Pons (tissue), 1 donor: ENCODE data around the gene SMURF2.
"Not testable (repeated sequence)": the region's sequence is repeated elsewhere in the genome, so short reads cannot be mapped to it uniquely, and the experiment has no call there.

Experiments
- DNase-seq: peaks from one replicate; pipeline ENCODE4 v3.0.0-alpha.2; 2016; ENCODE audit warnings: low spot score

SMURF2 gene

GRCh38 chr17:64630309-64631223, 31.5 kb downstream of the SMURF2 start:
- no peak for DNase-seq

- DNase-seq = no peak
Measured at GRCh38 chr17:64628641-64629040, 33.5 kb downstream of the SMURF2 start.

GRCh38 chr17:64627797-64628196, 34.3 kb downstream of the SMURF2 start:
- no peak for DNase-seq

- no peak for DNase-seq
Measured at GRCh38 chr17:64626827-64627226, 35.3 kb downstream of the SMURF2 start.

GRCh38 chr17:64625541-64625940, 36.6 kb downstream of the SMURF2 start:
- DNase-seq = no peak

GRCh38 chr17:64622931-64623654, 39.0 kb downstream of the SMURF2 start:
- DNase-seq = no peak

GRCh38 chr17:64621772-64622171, 40.3 kb downstream of the SMURF2 start:
- no peak for DNase-seq

- no peak for DNase-seq
Measured at GRCh38 chr17:64618848-64619247, 43.3 kb downstream of the SMURF2 start.

GRCh38 chr17:64617125-64617780, 44.9 kb downstream of the SMURF2 start:
- no peak for DNase-seq

- DNase-seq = no peak
Measured at GRCh38 chr17:64615028-64615677, 47.0 kb downstream of the SMURF2 start.

- no peak for DNase-seq
Measured at GRCh38 chr17:64614266-64615027, 47.7 kb downstream of the SMURF2 start.

GRCh38 chr17:64611369-64611768, 50.7 kb downstream of the SMURF2 start:
- DNase-seq = no peak

GRCh38 chr17:64610244-64610643, 51.9 kb downstream of the SMURF2 start:
- not testable (repeated sequence) for DNase-seq

- no peak for DNase-seq
Measured at GRCh38 chr17:64608571-64608981, 53.5 kb downstream of the SMURF2 start.

GRCh38 chr17:64607862-64608565, 54.1 kb downstream of the SMURF2 start:
- DNase-seq = no peak

GRCh38 chr17:64604532-64604931, 57.6 kb downstream of the SMURF2 start:
- not testable (repeated sequence) for DNase-seq

- DNase-seq = no peak
Measured at GRCh38 chr17:64603987-64604386, 58.1 kb downstream of the SMURF2 start.

GRCh38 chr17:64599827-64600226, 62.3 kb downstream of the SMURF2 start:
- DNase-seq = no peak

GRCh38 chr17:64599187-64599676, 62.9 kb downstream of the SMURF2 start:
- DNase-seq = no peak

- DNase-seq = no peak
Measured at GRCh38 chr17:64598672-64599071, 63.4 kb downstream of the SMURF2 start.
